Mesendoderm (in vitro differentiated cells): Measurements from ENCODE around the gene HMOX1.

Experiments used
- DNase-seq: peaks from one replicate; pipeline ENCODE4 v3.0.0; 2013
- H2AK5ac ChIP-seq: 2 replicates; pipeline ENCODE4 v1.6.1; 2013; ENCODE audit warnings: low read length, inconsistent platforms
- H2BK120ac ChIP-seq: 2 replicates; pipeline ENCODE4 v1.6.1; 2013; ENCODE audit warnings: low read depth, mild to moderate bottlenecking, low read length, moderate library complexity, mixed read lengths
- H2BK15ac ChIP-seq: replicated peaks from 2 replicates; pipeline ENCODE4 v1.6.1; 2013; ENCODE audit warnings: low read depth, mild to moderate bottlenecking, moderate library complexity
- H2BK5ac ChIP-seq: 2 replicates; pipeline ENCODE4 v1.6.1; 2013; ENCODE audit warnings: low read length, inconsistent platforms
- H3K18ac ChIP-seq: 2 replicates; pipeline ENCODE4 v1.6.1; 2013; ENCODE audit warnings: mild to moderate bottlenecking, low read length, mixed read lengths
- H3K23ac ChIP-seq: one replicate; pipeline ENCODE4 v1.6.1; 2013; ENCODE audit warnings: low read length
- H3K27ac ChIP-seq: 2 replicates; pipeline ENCODE4 v1.5.1; 2013; ENCODE audit warnings: low read depth, mild to moderate bottlenecking, inconsistent platforms, low read length, moderate library complexity
- H3K27me3 ChIP-seq: 2 replicates; pipeline ENCODE4 v1.6.1; 2013; ENCODE audit warnings: low read length, control low read depth, mild to moderate bottlenecking, inconsistent platforms; ENCODE audit not compliant: insufficient read depth, poor library complexity
- H3K36me3 ChIP-seq: 2 replicates; pipeline ENCODE4 v1.6.1; 2013; ENCODE audit warnings: low read length, inconsistent platforms; ENCODE audit not compliant: control insufficient read depth, insufficient read depth
- H3K4ac ChIP-seq: one replicate; pipeline ENCODE4 v1.6.1; 2013; ENCODE audit warnings: low read depth, mild to moderate bottlenecking, low read length, moderate library complexity
- H3K4me1 ChIP-seq: 2 replicates; pipeline ENCODE4 v1.6.1; 2013; ENCODE audit warnings: low read depth, low read length, inconsistent platforms; ENCODE audit not compliant: control insufficient read depth
- H3K4me2 ChIP-seq: 2 replicates; pipeline ENCODE4 v1.6.1; 2013; ENCODE audit warnings: low read length
- H3K4me3 ChIP-seq: 2 replicates; pipeline ENCODE4 v1.5.1; 2013; ENCODE audit warnings: mild to moderate bottlenecking, low read length
- H3K56ac ChIP-seq: one replicate; pipeline ENCODE4 v1.6.1; 2013; ENCODE audit warnings: low read length
- H3K79me1 ChIP-seq: 2 replicates; pipeline ENCODE4 v1.6.1; 2013; ENCODE audit warnings: low read length, inconsistent platforms
- H3K79me2 ChIP-seq: 2 replicates; pipeline ENCODE4 v1.6.1; 2013; ENCODE audit warnings: mild to moderate bottlenecking, low read length; ENCODE audit not compliant: control insufficient read depth, insufficient read depth
- H3K9ac ChIP-seq: 2 replicates; pipeline ENCODE4 v1.6.1; 2013; ENCODE audit warnings: low read length, inconsistent platforms
- H4K5ac ChIP-seq: one replicate; pipeline ENCODE4 v1.6.1; 2013; ENCODE audit warnings: low read length
- H4K8ac ChIP-seq: one replicate; pipeline ENCODE4 v1.6.1; 2013; ENCODE audit warnings: low read depth, mild to moderate bottlenecking, control low read depth, low read length, moderate library complexity
- WGBS: extraction: QIAGEN DNeasy Blood & Tissue Kit; methylation state at CpG from one replicate; pipeline ENCODE4 v1.1.7; 2013; ENCODE audit warnings: low lambda C conversion rate, missing lambda C conversion rate; ENCODE audit not compliant: insufficient coverage; ENCODE audit errors: extremely low coverage; 5-methylcytosine and 5-hydroxymethylcytosine counted together

Gene HMOX1

DNA sequence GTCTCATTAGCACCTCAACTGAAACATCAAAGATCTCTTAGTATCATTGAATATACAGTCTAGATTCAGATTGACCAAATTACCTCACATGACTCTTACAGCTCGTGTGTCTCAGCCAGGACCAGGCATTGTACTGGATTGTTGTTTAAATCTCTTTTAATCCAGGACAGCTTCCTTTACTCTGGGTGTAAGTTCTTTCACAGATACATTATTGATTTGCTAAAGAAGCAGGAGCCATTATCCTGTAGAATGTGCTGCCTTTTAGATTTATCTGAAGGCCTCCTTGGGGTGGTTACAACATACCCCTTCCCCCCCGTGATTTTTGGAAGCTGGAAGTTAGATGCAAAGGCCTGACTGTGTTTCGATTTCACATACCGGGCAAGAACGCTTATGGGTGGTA, 23.3 kb downstream of the HMOX1 start:
- no peak overlapping the region for H3K4me2 ChIP-seq
- H3K9ac ChIP-seq: no peak overlapping the region
- no peak overlapping the region for H4K5ac ChIP-seq
- H3K56ac ChIP-seq: no peak overlapping the region
- no peak overlapping the region for H2BK120ac ChIP-seq
- H3K4me3 ChIP-seq: no peak overlapping the region
- no peak overlapping the region for H4K8ac ChIP-seq
- no peak overlapping the region for H3K27ac ChIP-seq
- no CpG with 5 or more reads among the region's 5 CpGs for WGBS
- no peaks in the 10 kb centered on the region for H3K27me3 ChIP-seq
- no peak overlapping the region for H3K4ac ChIP-seq
- H3K23ac ChIP-seq: no peak overlapping the region
- H3K36me3 ChIP-seq: peaks cover 25% of the 10 kb centered on the region
- no peak overlapping the region for H2AK5ac ChIP-seq
- H3K79me2 ChIP-seq: peaks cover 33% of the 10 kb centered on the region
- H3K18ac ChIP-seq: no peak overlapping the region
- H3K4me1 ChIP-seq: peaks cover 5% of the 10 kb centered on the region
- no peak for DNase-seq
- no peak overlapping the region for H2BK5ac ChIP-seq
- H3K79me1 ChIP-seq: peaks cover 14% of the 10 kb centered on the region
- H2BK15ac ChIP-seq: no peak overlapping the region

DNA sequence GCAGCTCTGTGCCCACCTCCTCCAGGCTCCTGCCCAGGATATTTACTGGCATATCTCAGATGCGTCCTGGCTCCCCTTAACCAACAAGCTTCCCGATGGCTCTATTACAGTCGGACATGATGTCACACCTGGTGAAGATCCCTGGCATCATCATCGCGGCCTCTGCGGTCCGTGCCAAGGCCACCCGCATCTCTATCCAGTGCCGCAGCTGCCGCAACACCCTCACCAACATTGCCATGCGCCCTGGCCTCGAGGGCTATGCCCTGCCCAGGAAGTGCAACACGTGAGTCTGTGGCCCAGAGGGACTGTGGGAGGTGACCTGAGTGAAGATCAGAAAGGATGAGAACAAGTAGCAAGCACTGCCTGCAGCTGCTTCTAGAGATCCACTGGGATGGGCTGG, 25.5 kb downstream of the HMOX1 start:
- Histone ChIP-seq H3K56ac (no peak overlapping the region), H3K79me1 (peaks cover 14% of the 10 kb centered on the region), H3K4ac (no peak overlapping the region), H3K18ac (no peak overlapping the region), H3K4me1 (peaks cover 3% of the 10 kb centered on the region), H3K27me3 (no peaks in the 10 kb centered on the region), H3K9ac (no peak overlapping the region), H2BK120ac (no peak overlapping the region), H2BK15ac (no peak overlapping the region), H3K36me3 (peaks cover 45% of the 10 kb centered on the region), H3K4me3 (no peak overlapping the region), H3K23ac (no peak overlapping the region), H4K8ac (no peak overlapping the region), H3K4me2 (no peak overlapping the region), H4K5ac (no peak overlapping the region), H3K27ac (no peak overlapping the region), H2AK5ac (no peak overlapping the region), H2BK5ac (no peak overlapping the region), H3K79me2 (peaks cover 20% of the 10 kb centered on the region)
- no CpG with 5 or more reads among the region's 13 CpGs for WGBS
- no peak for DNase-seq

DNA sequence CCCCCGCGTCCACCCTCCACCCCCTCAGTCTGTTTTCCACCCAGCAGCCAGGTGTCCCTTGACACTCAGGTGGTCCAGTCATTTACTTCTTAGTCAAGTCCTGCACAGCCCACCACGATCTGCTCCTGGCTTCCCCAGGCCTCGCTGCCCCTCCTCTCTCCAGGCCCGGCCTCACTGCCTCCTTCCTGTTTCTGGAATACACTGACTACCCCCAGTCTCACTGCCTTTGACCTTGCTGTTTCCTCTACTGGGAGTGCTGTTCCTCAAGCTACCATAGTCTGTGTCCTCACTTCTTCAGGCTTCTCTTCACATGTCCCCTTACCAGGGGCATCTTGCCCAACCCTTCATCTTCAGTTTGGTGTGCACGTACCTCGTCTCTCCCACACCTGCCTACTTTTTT, 26.5 kb downstream of the HMOX1 start:
- Histone ChIP-seq H3K56ac (no peak overlapping the region), H3K79me2 (peaks cover 14% of the 10 kb centered on the region), H2AK5ac (no peak overlapping the region), H3K18ac (no peak overlapping the region), H3K9ac (no peak overlapping the region), H2BK120ac (no peak overlapping the region), H3K23ac (no peak overlapping the region), H3K27ac (no peak overlapping the region), H3K27me3 (no peaks in the 10 kb centered on the region), H3K4me2 (no peak overlapping the region), H3K36me3 (peaks cover 51% of the 10 kb centered on the region), H2BK15ac (no peak overlapping the region), H3K4me1 (peaks cover 3% of the 10 kb centered on the region), H3K4ac (no peak overlapping the region), H3K79me1 (peaks cover 14% of the 10 kb centered on the region), H2BK5ac (no peak overlapping the region), H4K8ac (no peak overlapping the region), H3K4me3 (no peak overlapping the region), H4K5ac (no peak overlapping the region)
- DNase-seq: no peak
- WGBS: no CpG with 5 or more reads among the region's 7 CpGs

DNA sequence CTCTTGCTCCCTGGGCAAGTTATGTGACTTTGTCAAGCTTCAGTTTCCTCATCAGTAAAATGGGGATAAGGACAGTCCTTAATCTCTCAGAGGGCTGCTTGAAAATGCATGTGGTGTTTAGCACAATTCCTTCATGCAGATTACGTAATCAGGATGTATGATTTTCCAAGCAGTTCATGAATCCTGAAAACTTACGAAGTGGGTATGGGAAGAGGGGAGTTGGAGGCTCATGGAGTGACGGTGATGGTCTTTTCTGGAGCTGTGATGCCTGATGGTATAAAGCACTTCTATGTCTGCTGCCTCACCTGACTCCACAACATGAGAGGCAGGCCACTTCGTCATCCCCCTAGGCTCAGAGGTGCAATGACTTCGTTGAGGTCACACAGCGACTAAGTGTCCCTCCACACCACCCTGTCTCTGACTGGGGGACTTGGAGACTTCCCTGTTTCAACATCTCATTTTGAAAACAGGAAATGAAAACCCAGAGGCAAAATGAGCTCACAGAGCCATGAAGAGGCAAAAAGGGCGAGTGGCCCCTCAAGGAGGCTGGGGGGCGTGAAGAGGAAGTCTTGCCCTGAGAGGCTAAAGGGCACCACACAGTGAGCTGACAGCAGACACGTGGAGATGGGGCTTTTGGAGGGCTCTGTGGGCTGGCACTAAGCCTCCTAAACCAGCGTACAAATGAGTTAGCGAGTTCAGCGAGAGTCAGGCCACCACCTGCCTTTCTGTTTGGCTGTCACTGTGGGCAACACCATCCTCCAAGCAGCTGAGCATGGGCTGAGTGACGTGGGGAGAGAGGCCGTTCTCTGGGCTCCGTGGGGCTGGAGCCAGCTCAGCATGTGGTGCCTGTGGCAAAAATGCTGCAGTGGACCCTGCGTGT, 29.1 kb downstream of the HMOX1 start:
- Histone ChIP-seq H2BK120ac (no peak overlapping the region), H4K5ac (no peak overlapping the region), H3K79me2 (no peaks in the 10 kb centered on the region), H2BK5ac (no peak overlapping the region), H3K27me3 (no peaks in the 10 kb centered on the region), H2BK15ac (no peak overlapping the region), H3K23ac (no peak overlapping the region), H3K4me1 (no peaks in the 10 kb centered on the region), H3K4me3 (no peak overlapping the region), H3K36me3 (peaks cover 49% of the 10 kb centered on the region), H3K18ac (no peak overlapping the region), H3K4me2 (no peak overlapping the region), H4K8ac (no peak overlapping the region), H3K9ac (no peak overlapping the region), H3K56ac (no peak overlapping the region), H2AK5ac (no peak overlapping the region), H3K4ac (no peak overlapping the region), H3K79me1 (peaks cover 4% of the 10 kb centered on the region), H3K27ac (no peak overlapping the region)
- WGBS: no CpG with 5 or more reads among the region's 16 CpGs
- no peak for DNase-seq

DNA sequence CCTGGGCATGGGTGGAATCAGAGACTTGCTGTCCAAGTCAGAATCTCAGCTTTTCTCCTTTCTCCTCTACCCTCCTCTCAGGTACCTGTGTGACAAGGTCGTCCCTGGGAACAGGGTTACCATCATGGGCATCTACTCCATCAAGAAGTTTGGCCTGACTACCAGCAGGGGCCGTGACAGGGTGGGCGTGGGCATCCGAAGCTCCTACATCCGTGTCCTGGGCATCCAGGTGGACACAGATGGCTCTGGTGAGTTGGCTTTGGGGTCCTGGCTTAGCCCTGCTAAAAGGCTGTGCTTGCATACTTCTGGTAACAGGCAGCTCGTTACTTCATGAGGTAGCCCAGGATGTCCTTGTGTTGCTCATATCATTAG, 29.8 kb downstream of the HMOX1 start:
- Histone ChIP-seq H3K56ac (no peak overlapping the region), H3K27ac (no peak overlapping the region), H3K4ac (no peak overlapping the region), H3K18ac (no peak overlapping the region), H2BK5ac (no peak overlapping the region), H3K36me3 (peaks cover 53% of the 10 kb centered on the region), H3K4me1 (no peaks in the 10 kb centered on the region), H4K8ac (no peak overlapping the region), H2BK15ac (no peak overlapping the region), H2BK120ac (no peak overlapping the region), H3K9ac (no peak overlapping the region), H3K23ac (no peak overlapping the region), H3K27me3 (no peaks in the 10 kb centered on the region), H3K4me2 (no peak overlapping the region), H3K4me3 (no peak overlapping the region), H2AK5ac (no peak overlapping the region), H3K79me2 (no peaks in the 10 kb centered on the region), H3K79me1 (peaks cover 4% of the 10 kb centered on the region), H4K5ac (no peak overlapping the region)
- DNase-seq: no peak
- no CpG with 5 or more reads among the region's 6 CpGs for WGBS

DNA sequence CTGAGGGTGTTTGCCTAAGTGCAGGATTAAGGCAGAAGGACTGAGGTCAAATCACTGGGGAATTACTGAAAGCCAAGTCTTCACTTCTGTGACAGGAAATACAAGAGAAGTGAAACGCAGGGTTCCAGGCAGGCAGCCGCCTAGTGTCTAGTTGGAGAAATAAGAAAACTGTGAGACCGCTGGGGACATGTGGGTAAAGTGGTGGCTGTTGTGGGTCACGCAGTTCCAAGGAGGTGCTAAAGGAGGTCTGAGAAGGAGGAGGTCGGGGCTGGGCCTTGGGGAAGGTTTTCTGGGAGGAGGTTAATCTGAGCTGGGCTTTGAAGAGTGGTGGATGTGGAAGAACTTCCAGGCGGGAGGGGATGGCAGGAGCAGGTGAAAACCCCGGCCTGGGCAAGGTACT, 30.2 kb downstream of the HMOX1 start:
- Histone ChIP-seq H2AK5ac (no peak overlapping the region), H3K79me1 (peaks cover 4% of the 10 kb centered on the region), H3K18ac (no peak overlapping the region), H2BK15ac (no peak overlapping the region), H3K4me2 (no peak overlapping the region), H3K56ac (no peak overlapping the region), H3K4me1 (no peaks in the 10 kb centered on the region), H3K27me3 (no peaks in the 10 kb centered on the region), H3K79me2 (no peaks in the 10 kb centered on the region), H3K23ac (no peak overlapping the region), H4K5ac (no peak overlapping the region), H3K27ac (no peak overlapping the region), H3K4me3 (no peak overlapping the region), H3K36me3 (peaks cover 56% of the 10 kb centered on the region), H2BK5ac (no peak overlapping the region), H3K4ac (no peak overlapping the region), H2BK120ac (no peak overlapping the region), H3K9ac (no peak overlapping the region), H4K8ac (no peak overlapping the region)
- DNase-seq: peak; percentile 18
- no CpG with 5 or more reads among the region's 7 CpGs for WGBS
